ENCODE measurements around the gene NCAM2.

Gene NCAM2

GRCh38 chr21:21177353-21177986 is 179.3 kb downstream of the NCAM2 start:
- no peak for DNase-seq (ENCODE audit: low read depth)
- no peaks in the 10 kb centered on the region for H3K27me3 ChIP-seq (replicated peaks; ENCODE audit: control insufficient read depth, insufficient read depth, low read length)
- no peaks in the 10 kb centered on the region for H3K36me3 ChIP-seq (ENCODE audit: control insufficient read depth, insufficient read depth, low read length, severe bottlenecking)
- H3K9ac ChIP-seq (ENCODE audit: low read length): no peak overlapping the region
- no peak overlapping the region for H3K4me3 ChIP-seq (ENCODE audit: low read length)
- H3K9me3 ChIP-seq (ENCODE audit: control insufficient read depth, low read length): no peaks in the 10 kb centered on the region
- H3K4me1 ChIP-seq (ENCODE audit: control insufficient read depth, insufficient read depth, low read length): no peaks in the 10 kb centered on the region

GRCh38 chr21:21179619-21180298 is 181.6 kb downstream of the NCAM2 start:
- H3K9me3 ChIP-seq (ENCODE audit: control insufficient read depth, low read length): no peaks in the 10 kb centered on the region
- H3K27me3 ChIP-seq (replicated peaks; ENCODE audit: control insufficient read depth, insufficient read depth, low read length): no peaks in the 10 kb centered on the region
- no peak overlapping the region for H3K4me3 ChIP-seq (ENCODE audit: low read length)
- no peak overlapping the region for H3K9ac ChIP-seq (ENCODE audit: low read length)
- no peak for DNase-seq (ENCODE audit: low read depth)
- H3K36me3 ChIP-seq (ENCODE audit: control insufficient read depth, insufficient read depth, low read length, severe bottlenecking): no peaks in the 10 kb centered on the region
- H3K4me1 ChIP-seq (ENCODE audit: control insufficient read depth, insufficient read depth, low read length): no peaks in the 10 kb centered on the region

GRCh38 chr21:21182401-21183010 is 184.3 kb downstream of the NCAM2 start:
- Histone ChIP-seq H3K4me1 (ENCODE audit: control insufficient read depth, insufficient read depth, low read length) (no peaks in the 10 kb centered on the region), H3K9me3 (ENCODE audit: control insufficient read depth, low read length) (no peaks in the 10 kb centered on the region), H3K4me3 (ENCODE audit: low read length) (no peak overlapping the region), H3K36me3 (ENCODE audit: control insufficient read depth, insufficient read depth, low read length, severe bottlenecking) (no peaks in the 10 kb centered on the region), H3K9ac (ENCODE audit: low read length) (no peak overlapping the region), H3K27me3 (replicated peaks; ENCODE audit: control insufficient read depth, insufficient read depth, low read length) (no peaks in the 10 kb centered on the region)
- no peak for DNase-seq (ENCODE audit: low read depth)

- Histone ChIP-seq H3K27me3 (replicated peaks; ENCODE audit: control insufficient read depth, insufficient read depth, low read length) (no peaks in the 10 kb centered on the region), H3K9ac (ENCODE audit: low read length) (no peak overlapping the region), H3K4me3 (ENCODE audit: low read length) (no peak overlapping the region), H3K36me3 (ENCODE audit: control insufficient read depth, insufficient read depth, low read length, severe bottlenecking) (no peaks in the 10 kb centered on the region), H3K4me1 (ENCODE audit: control insufficient read depth, insufficient read depth, low read length) (no peaks in the 10 kb centered on the region), H3K9me3 (ENCODE audit: control insufficient read depth, low read length) (no peaks in the 10 kb centered on the region)
- no peak for DNase-seq (ENCODE audit: low read depth)
These were observed 184.9 kb downstream of the NCAM2 start for GRCh38 chr21:21183092-21183491.

- DNase-seq (ENCODE audit: low read depth): no peak
- Histone ChIP-seq H3K4me3 (ENCODE audit: low read length) (no peak overlapping the region), H3K36me3 (ENCODE audit: control insufficient read depth, insufficient read depth, low read length, severe bottlenecking) (no peaks in the 10 kb centered on the region), H3K9me3 (ENCODE audit: control insufficient read depth, low read length) (no peaks in the 10 kb centered on the region), H3K4me1 (ENCODE audit: control insufficient read depth, insufficient read depth, low read length) (no peaks in the 10 kb centered on the region), H3K27me3 (replicated peaks; ENCODE audit: control insufficient read depth, insufficient read depth, low read length) (no peaks in the 10 kb centered on the region), H3K9ac (ENCODE audit: low read length) (no peak overlapping the region)
These were observed 186.7 kb downstream of the NCAM2 start for GRCh38 chr21:21184771-21185528.

GRCh38 chr21:21187579-21187978 is 189.4 kb downstream of the NCAM2 start:
- no peak for DNase-seq (ENCODE audit: low read depth)
- no peaks in the 10 kb centered on the region for H3K36me3 ChIP-seq (ENCODE audit: control insufficient read depth, insufficient read depth, low read length, severe bottlenecking)
- H3K27me3 ChIP-seq (replicated peaks; ENCODE audit: control insufficient read depth, insufficient read depth, low read length): no peaks in the 10 kb centered on the region
- H3K9me3 ChIP-seq (ENCODE audit: control insufficient read depth, low read length): no peaks in the 10 kb centered on the region
- no peaks in the 10 kb centered on the region for H3K4me1 ChIP-seq (ENCODE audit: control insufficient read depth, insufficient read depth, low read length)
- H3K4me3 ChIP-seq (ENCODE audit: low read length): no peak overlapping the region
- H3K9ac ChIP-seq (ENCODE audit: low read length): no peak overlapping the region

- Histone ChIP-seq H3K9me3 (ENCODE audit: control insufficient read depth, low read length) (no peaks in the 10 kb centered on the region), H3K4me3 (ENCODE audit: low read length) (no peak overlapping the region), H3K36me3 (ENCODE audit: control insufficient read depth, insufficient read depth, low read length, severe bottlenecking) (no peaks in the 10 kb centered on the region), H3K9ac (ENCODE audit: low read length) (no peak overlapping the region), H3K4me1 (ENCODE audit: control insufficient read depth, insufficient read depth, low read length) (no peaks in the 10 kb centered on the region), H3K27me3 (replicated peaks; ENCODE audit: control insufficient read depth, insufficient read depth, low read length) (no peaks in the 10 kb centered on the region)
- DNase-seq (ENCODE audit: low read depth): no peak
These were observed 190.4 kb downstream of the NCAM2 start for GRCh38 chr21:21188513-21189195.

- Histone ChIP-seq H3K4me1 (ENCODE audit: control insufficient read depth, insufficient read depth, low read length) (peaks cover 27% of the 10 kb centered on the region), H3K9ac (ENCODE audit: low read length) (no peak overlapping the region), H3K4me3 (ENCODE audit: low read length) (no peak overlapping the region), H3K36me3 (ENCODE audit: control insufficient read depth, insufficient read depth, low read length, severe bottlenecking) (no peaks in the 10 kb centered on the region), H3K27me3 (replicated peaks; ENCODE audit: control insufficient read depth, insufficient read depth, low read length) (no peaks in the 10 kb centered on the region), H3K9me3 (ENCODE audit: control insufficient read depth, low read length) (no peaks in the 10 kb centered on the region)
- no peak for DNase-seq (ENCODE audit: low read depth)
These were observed 197.3 kb downstream of the NCAM2 start for GRCh38 chr21:21195417-21195943.

GRCh38 chr21:21196087-21196486 is 197.9 kb downstream of the NCAM2 start:
- Histone ChIP-seq H3K27me3 (replicated peaks; ENCODE audit: control insufficient read depth, insufficient read depth, low read length) (no peaks in the 10 kb centered on the region), H3K4me1 (ENCODE audit: control insufficient read depth, insufficient read depth, low read length) (peaks cover 29% of the 10 kb centered on the region), H3K9ac (ENCODE audit: low read length) (no peak overlapping the region), H3K9me3 (ENCODE audit: control insufficient read depth, low read length) (no peaks in the 10 kb centered on the region), H3K4me3 (ENCODE audit: low read length) (no peak overlapping the region), H3K36me3 (ENCODE audit: control insufficient read depth, insufficient read depth, low read length, severe bottlenecking) (no peaks in the 10 kb centered on the region)
- DNase-seq (ENCODE audit: low read depth): no peak

GRCh38 chr21:21196848-21197247 is 198.6 kb downstream of the NCAM2 start:
- no peak overlapping the region for H3K9ac ChIP-seq (ENCODE audit: low read length)
- no peak for DNase-seq (ENCODE audit: low read depth)
- H3K4me3 ChIP-seq (ENCODE audit: low read length): no peak overlapping the region
- H3K9me3 ChIP-seq (ENCODE audit: control insufficient read depth, low read length): no peaks in the 10 kb centered on the region
- H3K4me1 ChIP-seq (ENCODE audit: control insufficient read depth, insufficient read depth, low read length): peaks cover 36% of the 10 kb centered on the region
- no peaks in the 10 kb centered on the region for H3K27me3 ChIP-seq (replicated peaks; ENCODE audit: control insufficient read depth, insufficient read depth, low read length)
- H3K36me3 ChIP-seq (ENCODE audit: control insufficient read depth, insufficient read depth, low read length, severe bottlenecking): no peaks in the 10 kb centered on the region
